Breast epithelium (tissue), 3 donors: ENCODE data around the gene KLF7.

Source experiments
- POLR2A ChIP-seq: fragments of 450-650 bp; IDR thresholded peaks from one replicate; pipeline ENCODE4 v1.6.1; 2016; ENCODE audit warnings: antibody characterized with exemption, mild to moderate bottlenecking, moderate library complexity
- POLR2AphosphoS5 ChIP-seq, 3 donors: sonication (generic); formaldehyde crosslinking; IDR thresholded peaks; one replicate each; pipeline ENCODE4 v1.6.1; 2017; ENCODE audit warnings: antibody characterized with exemption in 3 of 3
- TF ChIP-seq, protein P1 (sequence below), 3 donors: fragments of 450-650 bp; IDR thresholded peaks; one replicate each; pipeline ENCODE4 v1.5.1; 2016 to 2017; ENCODE audit warnings: antibody characterized with exemption in 3 of 3, mild to moderate bottlenecking in 3 of 3, moderate library complexity in 3 of 3

DNA sequence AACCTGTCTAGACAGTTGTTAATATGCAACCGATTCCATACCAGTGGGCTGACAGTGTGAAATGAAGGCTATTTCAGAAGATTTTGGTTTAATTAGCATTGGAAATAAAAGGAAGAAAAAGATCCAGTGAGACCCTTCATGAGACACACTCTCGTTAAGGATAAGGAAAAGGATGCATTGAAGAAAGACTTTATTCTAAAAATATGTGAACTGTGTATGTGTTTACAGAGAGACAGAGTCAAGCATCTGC, 2.1 kb downstream of the KLF7 start:
- TF ChIP-seq, protein P1, sequence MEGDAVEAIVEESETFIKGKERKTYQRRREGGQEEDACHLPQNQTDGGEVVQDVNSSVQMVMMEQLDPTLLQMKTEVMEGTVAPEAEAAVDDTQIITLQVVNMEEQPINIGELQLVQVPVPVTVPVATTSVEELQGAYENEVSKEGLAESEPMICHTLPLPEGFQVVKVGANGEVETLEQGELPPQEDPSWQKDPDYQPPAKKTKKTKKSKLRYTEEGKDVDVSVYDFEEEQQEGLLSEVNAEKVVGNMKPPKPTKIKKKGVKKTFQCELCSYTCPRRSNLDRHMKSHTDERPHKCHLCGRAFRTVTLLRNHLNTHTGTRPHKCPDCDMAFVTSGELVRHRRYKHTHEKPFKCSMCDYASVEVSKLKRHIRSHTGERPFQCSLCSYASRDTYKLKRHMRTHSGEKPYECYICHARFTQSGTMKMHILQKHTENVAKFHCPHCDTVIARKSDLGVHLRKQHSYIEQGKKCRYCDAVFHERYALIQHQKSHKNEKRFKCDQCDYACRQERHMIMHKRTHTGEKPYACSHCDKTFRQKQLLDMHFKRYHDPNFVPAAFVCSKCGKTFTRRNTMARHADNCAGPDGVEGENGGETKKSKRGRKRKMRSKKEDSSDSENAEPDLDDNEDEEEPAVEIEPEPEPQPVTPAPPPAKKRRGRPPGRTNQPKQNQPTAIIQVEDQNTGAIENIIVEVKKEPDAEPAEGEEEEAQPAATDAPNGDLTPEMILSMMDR (IDR thresholded peaks at IDR 0.05), result no peak
- no peak for TF ChIP-seq POLR2AphosphoS5 (IDR thresholded peaks at IDR 0.05)
- TF ChIP-seq POLR2A, result no peak
